ENCODE data around the gene NIN.

Gene NIN

DNA sequence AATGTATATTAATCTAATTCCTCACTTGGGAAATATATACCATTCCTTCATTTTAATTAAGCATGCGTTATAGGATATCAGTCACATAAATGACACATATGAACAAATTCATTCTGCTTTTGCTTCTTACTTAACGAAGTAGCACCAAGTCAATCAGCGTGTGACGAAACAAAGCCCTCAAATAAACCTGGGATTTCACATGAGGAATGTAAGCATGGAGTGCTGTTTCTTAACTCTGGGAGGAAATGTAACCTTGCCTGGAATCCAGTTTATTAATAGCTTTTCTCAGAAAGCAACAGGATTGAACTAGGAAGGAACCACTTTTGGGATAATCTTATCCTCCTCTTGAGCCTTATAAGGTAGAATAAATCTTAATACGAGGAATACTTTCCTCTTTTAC, 72.0 kb downstream of the NIN start:
- TF ChIP-seq EZH2 (IDR thresholded peaks at IDR 0.05; ENCODE audit: borderline replicate concordance, low read depth, low read length, severe bottlenecking) = no peak
- TF ChIP-seq, protein P1, sequence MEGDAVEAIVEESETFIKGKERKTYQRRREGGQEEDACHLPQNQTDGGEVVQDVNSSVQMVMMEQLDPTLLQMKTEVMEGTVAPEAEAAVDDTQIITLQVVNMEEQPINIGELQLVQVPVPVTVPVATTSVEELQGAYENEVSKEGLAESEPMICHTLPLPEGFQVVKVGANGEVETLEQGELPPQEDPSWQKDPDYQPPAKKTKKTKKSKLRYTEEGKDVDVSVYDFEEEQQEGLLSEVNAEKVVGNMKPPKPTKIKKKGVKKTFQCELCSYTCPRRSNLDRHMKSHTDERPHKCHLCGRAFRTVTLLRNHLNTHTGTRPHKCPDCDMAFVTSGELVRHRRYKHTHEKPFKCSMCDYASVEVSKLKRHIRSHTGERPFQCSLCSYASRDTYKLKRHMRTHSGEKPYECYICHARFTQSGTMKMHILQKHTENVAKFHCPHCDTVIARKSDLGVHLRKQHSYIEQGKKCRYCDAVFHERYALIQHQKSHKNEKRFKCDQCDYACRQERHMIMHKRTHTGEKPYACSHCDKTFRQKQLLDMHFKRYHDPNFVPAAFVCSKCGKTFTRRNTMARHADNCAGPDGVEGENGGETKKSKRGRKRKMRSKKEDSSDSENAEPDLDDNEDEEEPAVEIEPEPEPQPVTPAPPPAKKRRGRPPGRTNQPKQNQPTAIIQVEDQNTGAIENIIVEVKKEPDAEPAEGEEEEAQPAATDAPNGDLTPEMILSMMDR (IDR thresholded peaks at IDR 0.05; ENCODE audit: borderline replicate concordance, extremely low read depth, low read length, poor library complexity, severe bottlenecking) = no peak
- peaks cover 90% of the 10 kb centered on the region for H3K36me3 ChIP-seq (ENCODE audit: insufficient read depth, low read length)

DNA sequence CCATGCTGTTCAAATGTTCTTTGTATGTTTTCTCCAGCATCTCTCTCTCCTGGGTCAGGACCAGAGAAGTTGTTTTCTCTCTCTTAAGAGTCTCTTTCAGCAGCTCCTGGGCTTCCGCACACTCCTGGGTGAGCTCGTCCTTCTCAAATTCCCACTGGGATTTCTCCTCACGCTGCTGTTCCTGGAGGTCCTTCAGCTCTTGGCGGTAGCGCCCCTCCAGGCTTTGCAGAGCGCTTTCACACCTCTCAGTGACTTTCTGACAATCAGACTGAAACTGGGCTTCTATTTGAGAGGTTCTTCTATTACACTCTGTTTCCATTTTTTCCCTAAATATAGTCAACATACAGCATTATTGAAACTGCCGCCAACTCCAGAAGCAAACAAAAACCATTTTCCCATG, 72.7 kb downstream of the NIN start:
- Histone ChIP-seq H3K9ac (ENCODE audit: low read depth, low read length) (no peak overlapping the region), H3K36me3 (ENCODE audit: insufficient read depth, low read length) (peaks cover 89% of the 10 kb centered on the region), H3K4me2 (ENCODE audit: insufficient read depth, low read length) (no peak overlapping the region), H4K20me1 (ENCODE audit: insufficient read depth, low read length) (no peaks in the 10 kb centered on the region), H3K79me2 (ENCODE audit: insufficient read depth, low read length) (no peaks in the 10 kb centered on the region), H3K27me3 (ENCODE audit: insufficient read depth, low read length, poor library complexity) (no peaks in the 10 kb centered on the region), H3K4me1 (ENCODE audit: insufficient read depth, low read length) (no peaks in the 10 kb centered on the region), H2AFZ (ENCODE audit: low read depth, low read length) (no peak overlapping the region), H3K4me3 (ENCODE audit: low read depth in 1 of 2, low read length in 2 of 2) (no peak overlapping the region), H3K27ac (ENCODE audit: low read length) (no peak overlapping the region), H3K9me3 (ENCODE audit: insufficient read depth, low read length, severe bottlenecking) (no peaks in the 10 kb centered on the region)
- TF ChIP-seq, protein P1 (IDR thresholded peaks at IDR 0.05; ENCODE audit: borderline replicate concordance, extremely low read depth, low read length, poor library complexity, severe bottlenecking) = no peak
- no peak for TF ChIP-seq EZH2 (IDR thresholded peaks at IDR 0.05; ENCODE audit: borderline replicate concordance, low read depth, low read length, severe bottlenecking)
- no peak for ATAC-seq (ENCODE audit: insufficient read depth, low read depth)
- DNase-seq = no peak

More for the DNA sequence above, 72.0 kb downstream of the NIN start:
- Histone ChIP-seq H3K4me1 (ENCODE audit: insufficient read depth, low read length) (no peaks in the 10 kb centered on the region), H3K27ac (ENCODE audit: low read length) (no peak overlapping the region), H3K9ac (ENCODE audit: low read depth, low read length) (no peak overlapping the region), H4K20me1 (ENCODE audit: insufficient read depth, low read length) (no peaks in the 10 kb centered on the region), H3K9me3 (ENCODE audit: insufficient read depth, low read length, severe bottlenecking) (no peaks in the 10 kb centered on the region), H3K4me2 (ENCODE audit: insufficient read depth, low read length) (no peak overlapping the region), H3K4me3 (ENCODE audit: low read depth in 1 of 2, low read length in 2 of 2) (no peak overlapping the region), H3K79me2 (ENCODE audit: insufficient read depth, low read length) (no peaks in the 10 kb centered on the region), H2AFZ (ENCODE audit: low read depth, low read length) (no peak overlapping the region), H3K27me3 (ENCODE audit: insufficient read depth, low read length, poor library complexity) (no peaks in the 10 kb centered on the region)
- DNase-seq = no peak
- no peak for ATAC-seq (ENCODE audit: insufficient read depth, low read depth)

DNA sequence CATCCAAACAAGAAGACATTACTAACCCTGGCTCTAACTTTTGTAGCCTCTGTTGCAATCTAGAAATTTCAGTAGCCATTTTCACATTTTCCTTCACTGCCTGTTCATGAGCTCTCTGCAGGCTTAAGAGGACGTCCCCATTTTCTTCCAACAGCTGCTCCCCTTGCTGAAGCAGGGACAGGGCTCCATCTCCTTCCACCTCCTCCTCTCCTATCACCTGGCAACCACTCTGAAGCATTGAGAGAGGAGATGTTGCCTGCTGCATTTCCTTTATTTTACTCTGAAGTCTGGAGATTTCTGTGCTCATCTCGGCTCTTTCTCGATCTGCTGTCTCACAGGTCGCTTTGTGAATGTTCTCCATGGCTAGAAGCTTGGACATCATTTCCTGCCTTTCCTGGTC, 73.3 kb downstream of the NIN start:
- no peak overlapping the region for H3K27ac ChIP-seq (ENCODE audit: low read length)

More for the DNA sequence above, 73.3 kb downstream of the NIN start:
- Histone ChIP-seq H3K9me3 (ENCODE audit: insufficient read depth, low read length, severe bottlenecking) (no peaks in the 10 kb centered on the region), H3K79me2 (ENCODE audit: insufficient read depth, low read length) (no peaks in the 10 kb centered on the region), H3K27me3 (ENCODE audit: insufficient read depth, low read length, poor library complexity) (no peaks in the 10 kb centered on the region), H3K4me2 (ENCODE audit: insufficient read depth, low read length) (no peak overlapping the region), H2AFZ (ENCODE audit: low read depth, low read length) (no peak overlapping the region), H3K4me1 (ENCODE audit: insufficient read depth, low read length) (no peaks in the 10 kb centered on the region), H3K9ac (ENCODE audit: low read depth, low read length) (no peak overlapping the region), H3K4me3 (ENCODE audit: low read depth in 1 of 2, low read length in 2 of 2) (no peak overlapping the region), H3K36me3 (ENCODE audit: insufficient read depth, low read length) (peaks cover 87% of the 10 kb centered on the region), H4K20me1 (ENCODE audit: insufficient read depth, low read length) (no peaks in the 10 kb centered on the region)
- TF ChIP-seq, protein P1 (IDR thresholded peaks at IDR 0.05; ENCODE audit: borderline replicate concordance, extremely low read depth, low read length, poor library complexity, severe bottlenecking) = no peak
- no peak for TF ChIP-seq EZH2 (IDR thresholded peaks at IDR 0.05; ENCODE audit: borderline replicate concordance, low read depth, low read length, severe bottlenecking)
- DNase-seq = no peak
- no peak for ATAC-seq (ENCODE audit: insufficient read depth, low read depth)

All from DND-41 (cell line).